ENCODE results near the gene AKR1E2. TPM values are rescaled to one million over a fixed set of nuclear protein-coding genes. Genes with fewer than 3 reads are reported as not detected.
A peak's percentile ranks its signal among the peaks of the same experiment; 100 is the strongest.

AKR1E2 gene
- total RNA-seq, 1 donor from 2014 or later, result 3.9 TPM

GRCh38 chr10:4847561-4848355 is 21.8 kb downstream of the AKR1E2 start:
- Mint-ChIP-seq H3K4me1 (peaks cover 15% of the 10 kb centered on the region), H3K27me3 (ENCODE audit: low read depth) (peaks cover 3% of the 10 kb centered on the region), H3K4me3 (no peak overlapping the region), H3K27ac (ENCODE audit: unreplicated experiment) (peak overlapping the region; percentile 45), H3K36me3 (ENCODE audit: low read depth) (peaks cover 10% of the 10 kb centered on the region), H3K9me3 (peaks cover 3% of the 10 kb centered on the region)
- no peak for DNase-seq (ENCODE audit: low read depth, low spot score)
- no peak for TF ChIP-seq CTCF (conservative IDR thresholded peaks at IDR 0.05)

GRCh38 chr10:4848356-4849041 is 22.5 kb downstream of the AKR1E2 start:
- Mint-ChIP-seq H3K4me3 (no peak overlapping the region), H3K9me3 (peaks cover 3% of the 10 kb centered on the region), H3K27me3 (ENCODE audit: low read depth) (peaks cover 3% of the 10 kb centered on the region), H3K4me1 (peaks cover 15% of the 10 kb centered on the region), H3K36me3 (ENCODE audit: low read depth) (peaks cover 10% of the 10 kb centered on the region), H3K27ac (ENCODE audit: unreplicated experiment) (peak overlapping the region; percentile 70)
- TF ChIP-seq CTCF (conservative IDR thresholded peaks at IDR 0.05), result no peak
- DNase-seq (ENCODE audit: low read depth, low spot score), result no peak

GRCh38 chr10:4849042-4849402 is 23.0 kb downstream of the AKR1E2 start:
- Mint-ChIP-seq H3K27ac (ENCODE audit: unreplicated experiment) (no peak overlapping the region), H3K9me3 (peaks cover 3% of the 10 kb centered on the region)

GRCh38 chr10:4849555-4850242 is 23.7 kb downstream of the AKR1E2 start:
- peak; percentile 94 for DNase-seq (ENCODE audit: low read depth, low spot score)
- Mint-ChIP-seq H3K4me1 (peaks cover 15% of the 10 kb centered on the region), H3K27me3 (ENCODE audit: low read depth) (no peaks in the 10 kb centered on the region), H3K4me3 (no peak overlapping the region), H3K9me3 (peaks cover 3% of the 10 kb centered on the region), H3K27ac (ENCODE audit: unreplicated experiment) (no peak overlapping the region), H3K36me3 (ENCODE audit: low read depth) (peaks cover 3% of the 10 kb centered on the region)
- peak; percentile 100 for TF ChIP-seq CTCF (conservative IDR thresholded peaks at IDR 0.05)

More at GRCh38 chr10:4849042-4849402, 23.0 kb downstream of the AKR1E2 start:
- peaks cover 15% of the 10 kb centered on the region for H3K4me1 Mint-ChIP-seq
- peaks cover 1% of the 10 kb centered on the region for H3K27me3 Mint-ChIP-seq (ENCODE audit: low read depth)
- H3K4me3 Mint-ChIP-seq, result no peak overlapping the region
- no peak for TF ChIP-seq CTCF (conservative IDR thresholded peaks at IDR 0.05)
- DNase-seq (ENCODE audit: low read depth, low spot score), result no peak
- H3K36me3 Mint-ChIP-seq (ENCODE audit: low read depth), result peaks cover 8% of the 10 kb centered on the region

- Mint-ChIP-seq H3K9me3 (peaks cover 3% of the 10 kb centered on the region), H3K4me3 (no peak overlapping the region), H3K4me1 (peaks cover 15% of the 10 kb centered on the region), H3K27me3 (ENCODE audit: low read depth) (no peaks in the 10 kb centered on the region), H3K27ac (ENCODE audit: unreplicated experiment) (no peak overlapping the region), H3K36me3 (ENCODE audit: low read depth) (peaks cover 3% of the 10 kb centered on the region)
- TF ChIP-seq CTCF (conservative IDR thresholded peaks at IDR 0.05), result no peak
- no peak for DNase-seq (ENCODE audit: low read depth, low spot score)
These were observed 24.4 kb downstream of the AKR1E2 start for GRCh38 chr10:4850397-4850796.

Data from neural crest cell (in vitro differentiated cells).